ENCODE data around the gene METTL23. TPM values are rescaled to one million over a fixed set of nuclear protein-coding genes. Genes with fewer than 3 reads are reported as not detected.

METTL23 gene
- total and polyA plus RNA-seq, 2 donors (not counting 3 experiments of a cell fraction or from before 2014, with no cell fraction given) = 19.5 to 33.4 TPM

DNA sequence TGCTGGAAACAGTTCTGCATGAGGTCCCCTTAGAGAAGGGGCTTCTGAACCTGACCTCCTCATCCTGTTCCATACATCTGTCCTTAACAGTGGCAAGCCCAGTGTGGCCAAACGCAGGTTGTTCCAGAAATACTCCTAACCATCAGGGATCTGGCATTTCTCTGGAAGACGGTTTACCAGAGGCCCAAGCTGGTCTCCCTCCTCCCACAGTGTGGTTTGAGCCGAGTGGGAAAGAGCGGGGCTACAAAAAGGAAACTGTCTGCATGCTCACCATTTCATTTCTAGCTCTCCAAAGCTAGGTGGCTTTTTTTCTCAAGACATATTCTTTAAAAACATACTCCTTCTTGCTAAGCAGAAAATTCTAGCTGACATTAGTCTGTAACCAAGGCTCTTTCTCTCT, 21.8 kb upstream of the METTL23 start:
- H3K36me3 ChIP-seq (ENCODE audit: control insufficient read depth in 2 of 2, extremely low read depth in 1 of 2, insufficient read depth in 2 of 2, low read length in 2 of 2) = no peaks in the 10 kb centered on the region

More for the DNA sequence above, 21.8 kb upstream of the METTL23 start:
- H3K9me3 ChIP-seq (replicated peaks; ENCODE audit: control insufficient read depth, insufficient read depth, low read length) = no peaks in the 10 kb centered on the region
- H3K79me2 ChIP-seq (ENCODE audit: control insufficient read depth, insufficient read depth, low read length) = peaks cover 78% of the 10 kb centered on the region
- TF ChIP-seq, protein P1, sequence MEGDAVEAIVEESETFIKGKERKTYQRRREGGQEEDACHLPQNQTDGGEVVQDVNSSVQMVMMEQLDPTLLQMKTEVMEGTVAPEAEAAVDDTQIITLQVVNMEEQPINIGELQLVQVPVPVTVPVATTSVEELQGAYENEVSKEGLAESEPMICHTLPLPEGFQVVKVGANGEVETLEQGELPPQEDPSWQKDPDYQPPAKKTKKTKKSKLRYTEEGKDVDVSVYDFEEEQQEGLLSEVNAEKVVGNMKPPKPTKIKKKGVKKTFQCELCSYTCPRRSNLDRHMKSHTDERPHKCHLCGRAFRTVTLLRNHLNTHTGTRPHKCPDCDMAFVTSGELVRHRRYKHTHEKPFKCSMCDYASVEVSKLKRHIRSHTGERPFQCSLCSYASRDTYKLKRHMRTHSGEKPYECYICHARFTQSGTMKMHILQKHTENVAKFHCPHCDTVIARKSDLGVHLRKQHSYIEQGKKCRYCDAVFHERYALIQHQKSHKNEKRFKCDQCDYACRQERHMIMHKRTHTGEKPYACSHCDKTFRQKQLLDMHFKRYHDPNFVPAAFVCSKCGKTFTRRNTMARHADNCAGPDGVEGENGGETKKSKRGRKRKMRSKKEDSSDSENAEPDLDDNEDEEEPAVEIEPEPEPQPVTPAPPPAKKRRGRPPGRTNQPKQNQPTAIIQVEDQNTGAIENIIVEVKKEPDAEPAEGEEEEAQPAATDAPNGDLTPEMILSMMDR (IDR thresholded peaks at IDR 0.05; ENCODE audit: extremely low read depth in 1 of 2, insufficient read depth in 1 of 2, low read depth in 1 of 2, low read length in 2 of 2) = no peak
- TF ChIP-seq MYC (IDR thresholded peaks at IDR 0.05; ENCODE audit: low read depth, low read length) = no peak
- TF ChIP-seq JUN (IDR thresholded peaks at IDR 0.05; ENCODE audit: borderline replicate concordance, insufficient read depth, insufficient read length, low read depth) = no peak
- TF ChIP-seq FOS (IDR thresholded peaks at IDR 0.05; ENCODE audit: borderline replicate concordance, insufficient read depth, low read length) = no peak
- TF ChIP-seq EZH2 (IDR thresholded peaks at IDR 0.05; ENCODE audit: borderline replicate concordance, low read depth, low read length, severe bottlenecking) = no peak
- no peak for TF ChIP-seq GATA2 (IDR thresholded peaks at IDR 0.05; ENCODE audit: insufficient read depth, insufficient read length, low read depth, low read length)
- TF ChIP-seq POLR2AphosphoS5 (IDR thresholded peaks at IDR 0.05; ENCODE audit: insufficient read depth, low read depth, low read length) = no peak
- TF ChIP-seq POLR2A (IDR thresholded peaks at IDR 0.05; ENCODE audit: low read depth, low read length) = no peak
- TF ChIP-seq, protein P2, sequence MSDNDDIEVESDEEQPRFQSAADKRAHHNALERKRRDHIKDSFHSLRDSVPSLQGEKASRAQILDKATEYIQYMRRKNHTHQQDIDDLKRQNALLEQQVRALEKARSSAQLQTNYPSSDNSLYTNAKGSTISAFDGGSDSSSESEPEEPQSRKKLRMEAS (IDR thresholded peaks at IDR 0.05; ENCODE audit: insufficient read depth, insufficient read length) = no peak
- no peaks in the 10 kb centered on the region for H3K27me3 ChIP-seq (ENCODE audit: control insufficient read depth in 2 of 2, insufficient read depth in 2 of 2, low read length in 2 of 2)
- H3K9ac ChIP-seq (replicated peaks; ENCODE audit: extremely low read depth, insufficient read depth, low read length) = no peak overlapping the region
- DNase-seq (ENCODE audit: low read depth, low spot score) = no peak
- no peak overlapping the region for H3K4me2 ChIP-seq (ENCODE audit: insufficient read depth, low read length)
- H3K4me3 ChIP-seq (replicated peaks in 1 of 3; ENCODE audit: insufficient read depth in 1 of 3, low read depth in 1 of 3, low read length in 3 of 3) = no peak overlapping the region
- no peak for FAIRE-seq
- H3K9me1 ChIP-seq (replicated peaks; ENCODE audit: control insufficient read depth, extremely low read depth, insufficient read depth, low read length) = no peaks in the 10 kb centered on the region
- intact Hi-C loops (cut with micrococcal nuclease) = no loop called here
- H3K27ac ChIP-seq (ENCODE audit: insufficient read depth, low read depth, low read length) = no peak overlapping the region
- ChIA-PET CTCF (interaction anchor here (0.8 to 1.4 kb wide), 2 partner anchors 8 to 22 kb away, joined by 3 to 4 read pairs; partner anchors contain the start of genes JMJD6 and METTL23), POLR2A (no interaction called here)
- H4K20me1 ChIP-seq (replicated peaks; ENCODE audit: control insufficient read depth, extremely low read depth, insufficient read depth, low read length) = no peaks in the 10 kb centered on the region
- peaks cover 21% of the 10 kb centered on the region for H3K4me1 ChIP-seq (ENCODE audit: control insufficient read depth, extremely low read depth, insufficient read depth, low read length)
- dilution Hi-C loops (cut with MboI; ENCODE audit: extremely low pct_ligation_motif_present, low sequenced_read_pairs) = no loop called here
- H2AFZ ChIP-seq (ENCODE audit: low read depth, low read length) = no peak overlapping the region
- no TSS peak for BruUV-seq (replicated peaks)

Data from endothelial cell of umbilical vein (primary cell).